Measurements from ENCODE around the gene HDAC10.

HDAC10 gene

DNA sequence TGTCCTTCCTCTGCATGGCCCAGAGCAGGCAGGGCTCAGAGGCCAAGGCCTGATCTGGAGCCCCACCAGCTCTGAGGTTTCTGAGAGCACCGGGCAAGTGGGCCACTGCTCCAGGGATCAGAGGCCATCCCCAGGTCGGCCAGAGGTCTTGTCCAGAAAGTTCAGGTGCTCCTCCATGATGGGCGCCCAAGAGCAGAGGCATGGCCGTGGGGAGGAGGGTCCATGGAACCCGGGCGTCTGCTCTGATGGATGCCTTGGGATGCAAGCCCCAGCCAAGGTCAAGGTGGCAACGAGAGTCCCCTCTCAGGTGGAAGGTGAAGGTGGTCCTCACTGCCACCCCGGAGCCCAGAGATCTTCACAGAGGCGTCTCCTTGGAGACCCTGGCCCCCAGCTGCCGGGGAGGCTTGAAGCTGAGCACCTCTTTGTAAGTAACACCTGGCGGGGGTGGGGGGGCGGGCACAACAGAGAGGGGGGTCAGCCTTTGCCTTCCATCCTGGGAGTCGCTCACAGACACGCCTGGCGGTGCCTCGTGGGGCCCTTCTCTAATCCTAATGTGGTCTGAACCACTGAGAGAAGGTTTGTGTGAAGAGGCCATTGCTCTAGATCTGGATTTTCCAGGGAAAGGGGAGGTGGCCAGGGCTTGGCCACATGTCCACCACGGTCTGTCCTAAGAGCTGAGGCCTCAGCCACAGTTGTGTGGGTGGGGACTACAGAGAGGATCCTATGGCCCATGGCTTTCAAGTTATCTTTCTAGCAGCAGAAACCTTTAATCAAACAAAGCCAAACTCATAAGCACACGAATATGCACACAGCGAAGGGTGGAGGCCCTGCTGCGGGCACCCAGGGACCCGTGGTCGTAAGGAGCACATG is 2.2 kb upstream of the HDAC10 start:
- no peak overlapping the region for H3K4me3 ChIP-seq (replicated peaks; ENCODE audit: insufficient read depth, low read length)
- no peaks in the 10 kb centered on the region for H3K27me3 ChIP-seq (ENCODE audit: insufficient read depth, poor library complexity, severe bottlenecking)
- no peak for DNase-seq (ENCODE audit: low read depth in 1 of 2, low spot score in 1 of 2)
- no peak for TF ChIP-seq GABPA (IDR thresholded peaks at IDR 0.05; ENCODE audit: low read depth)
- TF ChIP-seq SPI1 (IDR thresholded peaks at IDR 0.05; ENCODE audit: borderline replicate concordance, low read depth): no peak
- no peak for TF ChIP-seq POLR2AphosphoS5 (IDR thresholded peaks at IDR 0.05; ENCODE audit: low read depth)
- TF ChIP-seq REST (IDR thresholded peaks at IDR 0.05; ENCODE audit: insufficient replicate concordance, low read depth): no peak
- TF ChIP-seq, protein P1, sequence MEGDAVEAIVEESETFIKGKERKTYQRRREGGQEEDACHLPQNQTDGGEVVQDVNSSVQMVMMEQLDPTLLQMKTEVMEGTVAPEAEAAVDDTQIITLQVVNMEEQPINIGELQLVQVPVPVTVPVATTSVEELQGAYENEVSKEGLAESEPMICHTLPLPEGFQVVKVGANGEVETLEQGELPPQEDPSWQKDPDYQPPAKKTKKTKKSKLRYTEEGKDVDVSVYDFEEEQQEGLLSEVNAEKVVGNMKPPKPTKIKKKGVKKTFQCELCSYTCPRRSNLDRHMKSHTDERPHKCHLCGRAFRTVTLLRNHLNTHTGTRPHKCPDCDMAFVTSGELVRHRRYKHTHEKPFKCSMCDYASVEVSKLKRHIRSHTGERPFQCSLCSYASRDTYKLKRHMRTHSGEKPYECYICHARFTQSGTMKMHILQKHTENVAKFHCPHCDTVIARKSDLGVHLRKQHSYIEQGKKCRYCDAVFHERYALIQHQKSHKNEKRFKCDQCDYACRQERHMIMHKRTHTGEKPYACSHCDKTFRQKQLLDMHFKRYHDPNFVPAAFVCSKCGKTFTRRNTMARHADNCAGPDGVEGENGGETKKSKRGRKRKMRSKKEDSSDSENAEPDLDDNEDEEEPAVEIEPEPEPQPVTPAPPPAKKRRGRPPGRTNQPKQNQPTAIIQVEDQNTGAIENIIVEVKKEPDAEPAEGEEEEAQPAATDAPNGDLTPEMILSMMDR (IDR thresholded peaks at IDR 0.05; ENCODE audit: insufficient read depth, low read length): no peak
- no peak overlapping the region for H3K27ac ChIP-seq (replicated peaks)

- peak in 1 of 2 experiments; percentile 77 for DNase-seq (ENCODE audit: low read depth in 1 of 2, low spot score in 1 of 2)
- no peak overlapping the region for H3K4me3 ChIP-seq (replicated peaks; ENCODE audit: insufficient read depth, low read length)
- no peak for TF ChIP-seq REST (IDR thresholded peaks at IDR 0.05; ENCODE audit: insufficient replicate concordance, low read depth)
- TF ChIP-seq SPI1 (IDR thresholded peaks at IDR 0.05; ENCODE audit: borderline replicate concordance, low read depth): no peak
- TF ChIP-seq, protein P1 (IDR thresholded peaks at IDR 0.05; ENCODE audit: insufficient read depth, low read length): peak; percentile 33
- no peak for TF ChIP-seq GABPA (IDR thresholded peaks at IDR 0.05; ENCODE audit: low read depth)
- no peak for TF ChIP-seq POLR2AphosphoS5 (IDR thresholded peaks at IDR 0.05; ENCODE audit: low read depth)
- H3K27me3 ChIP-seq (ENCODE audit: insufficient read depth, poor library complexity, severe bottlenecking): no peaks in the 10 kb centered on the region
- H3K27ac ChIP-seq (replicated peaks): no peak overlapping the region
These were observed 1.3 kb upstream of the HDAC10 start for GRCh38 chr22:50252082-50253045.

- no peak for TF ChIP-seq GABPA (IDR thresholded peaks at IDR 0.05; ENCODE audit: low read depth)
- TF ChIP-seq POLR2AphosphoS5 (IDR thresholded peaks at IDR 0.05; ENCODE audit: low read depth): no peak
- TF ChIP-seq, protein P1 (IDR thresholded peaks at IDR 0.05; ENCODE audit: insufficient read depth, low read length): no peak
- TF ChIP-seq REST (IDR thresholded peaks at IDR 0.05; ENCODE audit: insufficient replicate concordance, low read depth): no peak
- TF ChIP-seq SPI1 (IDR thresholded peaks at IDR 0.05; ENCODE audit: borderline replicate concordance, low read depth): no peak
- peak overlapping the region; percentile 83 for H3K4me3 ChIP-seq (replicated peaks; ENCODE audit: insufficient read depth, low read length)
- H3K27ac ChIP-seq (replicated peaks): no peak overlapping the region; the same call in 1 of the 2 replicates
- H3K27me3 ChIP-seq (ENCODE audit: insufficient read depth, poor library complexity, severe bottlenecking): no peaks in the 10 kb centered on the region
- no peak for DNase-seq (ENCODE audit: low read depth in 1 of 2, low spot score in 1 of 2)
These were observed 514 bp upstream of the HDAC10 start for GRCh38 chr22:50251477-50252081.
